H1 (cell line): ENCODE measurements around the gene ZFYVE21. TPM values are rescaled to one million over a fixed set of nuclear protein-coding genes. Genes with fewer than 3 reads are reported as not detected.

Experiments used
- CTCF ChIA-PET: fragments of 300-600 bp; sonication (Branson Sonifier 250); formaldehyde crosslinking; loops from one replicate; lab custom pipeline; 2021; ENCODE audit not compliant: partially characterized antibody; lab: Charles Lee
- POLR2A ChIA-PET: fragments of 300-600 bp; sonication (Branson Sonifier 250); formaldehyde crosslinking; loops from one replicate; lab custom pipeline; 2021; ENCODE audit warnings: inconsistent platforms; ENCODE audit not compliant: partially characterized antibody; lab: Charles Lee
- DNase-seq, 2 experiments: peaks; one replicate each; pipeline versions ENCODE4 v3.0.0 to v3.0.0-alpha.2; 2010 to 2022; ENCODE audit warnings: low spot score in 2 of 2, low read depth in 1 of 2, mixed read lengths in 1 of 2
- FAIRE-seq: peaks from 2 replicates; lab custom pipeline; 2011; peaks lifted over from hg19 to GRCh38; lab: Jason Lieb, UNC
- H2AFZ ChIP-seq: 2 replicates; pipeline ENCODE4 v1.8.1; 2012; ENCODE audit warnings: low read length, inconsistent platforms
- H2AK5ac ChIP-seq: 2 replicates; pipeline ENCODE4 v1.6.1; 2013; ENCODE audit warnings: low read depth, low read length
- H2BK120ac ChIP-seq: replicated peaks from 2 replicates; pipeline ENCODE3; 2013; ENCODE audit warnings: low read depth, low read length, inconsistent platforms
- H2BK12ac ChIP-seq: 2 replicates; pipeline ENCODE4 v1.6.1; 2013; ENCODE audit warnings: low read depth, low read length
- H2BK15ac ChIP-seq: 2 replicates; pipeline ENCODE4 v1.6.1; 2013; ENCODE audit warnings: low read length
- H2BK20ac ChIP-seq: 2 replicates; pipeline ENCODE4 v1.6.1; 2013; ENCODE audit warnings: low read length
- H2BK5ac ChIP-seq: 2 replicates; pipeline ENCODE4 v1.6.1; 2013; ENCODE audit warnings: low read depth, low read length
- H3K14ac ChIP-seq: 2 replicates; pipeline ENCODE4 v1.6.1; 2013; ENCODE audit warnings: inconsistent platforms; ENCODE audit not compliant: insufficient read length
- H3K18ac ChIP-seq: 2 replicates; pipeline ENCODE4 v1.6.1; 2013; ENCODE audit warnings: low read length; ENCODE audit errors: extremely low read depth
- H3K23ac ChIP-seq: 2 replicates; pipeline ENCODE4 v1.6.1; 2013; ENCODE audit warnings: inconsistent platforms; ENCODE audit not compliant: insufficient read length
- H3K23me2 ChIP-seq: 2 replicates; pipeline ENCODE4 v1.6.1; 2013; ENCODE audit warnings: low read depth, low read length
- H3K27ac ChIP-seq: 2 replicates; pipeline ENCODE4 v1.6.1; 2011; ENCODE audit warnings: low read depth, low read length, inconsistent platforms
- H3K27me3 ChIP-seq, 4 experiments: replicated peaks in 1 of 4; 1 replicate in 1 of 4; 2 replicates in 3 of 4; pipeline versions ENCODE4 v1.6.1 to v1.8.1; 2011 to 2013; ENCODE audit warnings: low read length in 3 of 4, mild to moderate bottlenecking in 3 of 4, inconsistent platforms in 2 of 4, mixed read lengths in 2 of 4, moderate library complexity in 1 of 4; ENCODE audit not compliant: control insufficient read depth in 3 of 4, insufficient read depth in 3 of 4; ENCODE audit errors: extremely low read depth in 1 of 4
- H3K36me3 ChIP-seq, 4 experiments: 2 replicates each; pipeline versions ENCODE4 v1.6.1 to v1.8.1; 2011 to 2013; ENCODE audit warnings: mild to moderate bottlenecking in 4 of 4, low read length in 3 of 4, moderate library complexity in 2 of 4, control low read depth in 1 of 4, inconsistent platforms in 1 of 4; ENCODE audit not compliant: insufficient read depth in 4 of 4, control insufficient read depth in 2 of 4
- H3K4ac ChIP-seq: replicated peaks from 2 replicates; pipeline ENCODE3; 2013; ENCODE audit warnings: low read length, low read depth, mixed read lengths, inconsistent platforms; ENCODE audit not compliant: insufficient read length
- H3K4me1 ChIP-seq, 4 experiments: replicated peaks in 1 of 4; 1 replicate in 1 of 4; 2 replicates in 3 of 4; pipeline versions ENCODE4 v1.6.1 to v1.8.1; 2011 to 2013; ENCODE audit warnings: low read length in 3 of 4, inconsistent platforms in 2 of 4, mixed read lengths in 1 of 4; ENCODE audit not compliant: insufficient read depth in 4 of 4, control insufficient read depth in 3 of 4
- H3K4me2 ChIP-seq, 2 experiments: 2 replicates each; pipeline versions ENCODE4 v1.6.1 to v1.8.1; 2011 to 2013; ENCODE audit warnings: low read depth in 2 of 2, low read length in 2 of 2, control low read depth in 1 of 2, inconsistent platforms in 1 of 2, mild to moderate bottlenecking in 1 of 2; ENCODE audit not compliant: insufficient read depth in 1 of 2
- H3K4me3 ChIP-seq, 4 experiments: fragments of 200-600, 300-600 bp in 1 of 4; sonication (generic), shearing (Covaris generic), sonication (Bioruptor Twin) in 1 of 4; 2 replicates each; pipeline versions ENCODE4 v1.5.1 to v1.8.1; 2011 to 2016; ENCODE audit warnings: low read length in 4 of 4, low read depth in 3 of 4, control low read depth in 2 of 4, inconsistent platforms in 2 of 4, mild to moderate bottlenecking in 2 of 4, mixed read lengths in 1 of 4, moderate library complexity in 1 of 4; ENCODE audit not compliant: insufficient read depth in 2 of 4; ENCODE audit errors: extremely low read depth in 1 of 4
- H3K56ac ChIP-seq: replicated peaks from 2 replicates; pipeline ENCODE3; 2013; ENCODE audit warnings: low read depth, mild to moderate bottlenecking, mixed read lengths, low read length, inconsistent platforms; ENCODE audit not compliant: insufficient read length
- H3K79me1 ChIP-seq: 2 replicates; pipeline ENCODE4 v1.6.1; 2013; ENCODE audit warnings: low read depth, low read length, control low read depth
- H3K79me2 ChIP-seq, 2 experiments: 2 replicates each; pipeline versions ENCODE4 v1.6.1 to v1.8.1; 2012 to 2013; ENCODE audit warnings: low read length in 2 of 2, mild to moderate bottlenecking in 2 of 2, inconsistent platforms in 1 of 2; ENCODE audit not compliant: insufficient read depth in 2 of 2, control insufficient read depth in 1 of 2
- H3K9ac ChIP-seq, 4 experiments: replicated peaks in 1 of 4; 1 replicate in 1 of 4; 2 replicates in 3 of 4; pipeline versions ENCODE4 v1.6.1 to v1.8.1; 2011 to 2013; ENCODE audit warnings: low read depth in 3 of 4, low read length in 3 of 4, control low read depth in 2 of 4, mild to moderate bottlenecking in 2 of 4, moderate library complexity in 2 of 4, inconsistent platforms in 1 of 4; ENCODE audit errors: extremely low read depth in 1 of 4
- H3K9me3 ChIP-seq, 2 experiments: 2 replicates each; pipeline versions ENCODE4 v1.6.1 to v1.8.1; 2012 to 2013; ENCODE audit warnings: mild to moderate bottlenecking in 2 of 2, moderate library complexity in 2 of 2, control low read depth in 1 of 2, inconsistent platforms in 1 of 2, low read depth in 1 of 2, low read length in 1 of 2, mixed read lengths in 1 of 2; ENCODE audit not compliant: insufficient read depth in 2 of 2
- H4K20me1 ChIP-seq, 2 experiments: replicated peaks in 1 of 2; 2 replicates each; pipeline versions ENCODE3 to v1.8.1; 2011 to 2013; ENCODE audit warnings: inconsistent platforms in 2 of 2, low read length in 2 of 2, mild to moderate bottlenecking in 1 of 2; ENCODE audit not compliant: insufficient read depth in 2 of 2, control insufficient read depth in 1 of 2
- H4K5ac ChIP-seq: 2 replicates; pipeline ENCODE4 v1.6.1; 2013; ENCODE audit warnings: low read length, low read depth, mixed read lengths, inconsistent platforms; ENCODE audit not compliant: insufficient read length
- H4K8ac ChIP-seq: 2 replicates; pipeline ENCODE4 v1.8.0; 2013; ENCODE audit warnings: mild to moderate bottlenecking, moderate library complexity, low read length, inconsistent platforms; ENCODE audit not compliant: insufficient read depth; ENCODE audit errors: extremely low read depth
- H4K91ac ChIP-seq: replicated peaks from 2 replicates; pipeline ENCODE3; 2013; ENCODE audit warnings: low read length, mixed read lengths, inconsistent platforms; ENCODE audit not compliant: insufficient read length
- CTCF ChIP-seq, 3 experiments: IDR thresholded peaks; 1 replicate in 2 of 3; 2 replicates in 1 of 3; pipeline versions ENCODE4 v1.5.1 to v1.6.1; 2011; ENCODE audit warnings: low read length in 3 of 3, mild to moderate bottlenecking in 3 of 3, inconsistent platforms in 2 of 3, low read depth in 1 of 3, moderate library complexity in 1 of 3; ENCODE audit not compliant: insufficient read depth in 1 of 3; ENCODE audit errors: control extremely low read depth in 1 of 3
- E2F6 ChIP-seq: IDR thresholded peaks from 2 replicates; pipeline ENCODE4 v1.6.1; 2012; ENCODE audit warnings: inconsistent platforms
- GABPA ChIP-seq: IDR thresholded peaks from 2 replicates; pipeline ENCODE4 v1.6.1; 2011; ENCODE audit warnings: mild to moderate bottlenecking, low read length, moderate library complexity, borderline replicate concordance; ENCODE audit not compliant: insufficient read depth
- NANOG ChIP-seq: IDR thresholded peaks from 2 replicates; pipeline ENCODE4 v1.6.1; 2011; ENCODE audit warnings: low read length, low read depth, mild to moderate bottlenecking, inconsistent platforms; ENCODE audit not compliant: insufficient read depth, poor library complexity, severe bottlenecking
- PHF8 ChIP-seq: fragments of 200-600 bp; sonication (generic); conservative IDR thresholded peaks from 2 replicates; pipeline ENCODE4 v1.7.1; 2012; ENCODE audit warnings: low read depth, mild to moderate bottlenecking, inconsistent platforms, low read length, moderate library complexity
- POLR2A ChIP-seq, 2 experiments: IDR thresholded peaks; 1 replicate in 1 of 2; 2 replicates in 1 of 2; pipeline ENCODE4 v1.6.1; 2011; ENCODE audit warnings: low read depth in 2 of 2, low read length in 2 of 2, mild to moderate bottlenecking in 2 of 2; ENCODE audit errors: control extremely low read depth in 1 of 2
- POLR2AphosphoS5 ChIP-seq: IDR thresholded peaks from 2 replicates; pipeline ENCODE4 v1.6.1; 2011; ENCODE audit warnings: low read depth, low read length
- SAP30 ChIP-seq: fragments of 300-600 bp; sonication (generic); IDR thresholded peaks from 2 replicates; pipeline ENCODE4 v1.7.1; 2012; ENCODE audit warnings: low read length, moderate library complexity, mild to moderate bottlenecking, inconsistent platforms; ENCODE audit not compliant: insufficient read depth, insufficient replicate concordance
- WGBS, 2 experiments: shearing (Covaris generic) in 1 of 2; methylation state at CpG; one replicate each; pipeline versions ENCODE4 v1.1.6 to v1.1.7; 2013 to 2015; ENCODE audit warnings: low lambda C conversion rate in 2 of 2, mixed read lengths in 2 of 2, inconsistent platforms in 1 of 2, low coverage in 1 of 2, missing lambda C conversion rate in 1 of 2; ENCODE audit not compliant: insufficient replicate concordance in 2 of 2, insufficient coverage in 1 of 2, insufficient read length in 1 of 2; ENCODE audit errors: extremely low coverage in 1 of 2, missing lambda C conversion rate in 1 of 2; 5-methylcytosine and 5-hydroxymethylcytosine counted together
- polyA plus RNA-seq, 7 experiments: library from polyadenylated mRNA; depleted of rRNA in 3 of 7; stranded (reverse) in 5 of 7; unstranded in 2 of 7; fragments of >200 nt in 5 of 7; fragments of 200-250 nt in 2 of 7; gene quantifications; 1 replicate in 5 of 7; 2 replicates in 1 of 7; 4 replicates in 1 of 7; pipeline versions ENCODE4 v1.2.1 to v1.2.3, GENCODE V29; 2011 to 2013; ENCODE audit warnings: missing spikeins in 2 of 7, mixed read lengths in 2 of 7
- total RNA-seq: library from RNA; stranded (reverse); fragmentation: NEBNext Ultra II Directional; extraction: Animal tissue kit (Norgen Biotek cat#: 25700); gene quantifications from 2 replicates; pipeline ENCODE4 v1.2.1, GENCODE V29; 2021

Gene ZFYVE21
- total and polyA plus RNA-seq, 2 of the 8 experiments (the other 6 are each of a cell fraction or from before 2014, with no cell fraction given): 53.4 to 127 TPM

GRCh38 chr14:103732868-103733620 lies 17.4 kb downstream of the ZFYVE21 start:
- Histone ChIP-seq H2BK15ac (no peak overlapping the region), H3K79me2 (no peaks in the 10 kb centered on the region), H3K4ac (no peak overlapping the region), H4K8ac (no peak overlapping the region; the same call in 1 of the 2 replicates), H3K23me2 (no peaks in the 10 kb centered on the region), H3K79me1 (no peaks in the 10 kb centered on the region; the same call in 1 of the 2 replicates), H3K4me1 (no peaks in the 10 kb centered on the region; a peak in 1 of 7 replicates), H3K23ac (no peak overlapping the region), H4K5ac (no peak overlapping the region), H3K56ac (no peak overlapping the region), H3K4me3 (no peak overlapping the region), H2BK5ac (no peak overlapping the region), H2AFZ (no peak overlapping the region), H3K9ac (no peak overlapping the region), H2AK5ac (no peak overlapping the region), H3K36me3 (peaks cover 3 to 21% (median 11%) of the 10 kb centered on the region in 4 experiments; a peak in 6 of 8 replicates), H3K27ac (no peak overlapping the region), H3K4me2 (no peak overlapping the region), H3K14ac (no peak overlapping the region), H3K18ac (no peak overlapping the region), H3K9me3 (no peaks in the 10 kb centered on the region), H2BK20ac (no peak overlapping the region), H4K20me1 (peaks cover 5 to 16% of the 10 kb centered on the region in 2 experiments), H3K27me3 (no peaks in the 10 kb centered on the region), H2BK120ac (no peak overlapping the region), H2BK12ac (no peak overlapping the region), H4K91ac (no peak overlapping the region)
- FAIRE-seq (no peak), DNase-seq (no peak)
- POLR2A ChIA-PET: interaction anchor here (0.7 to 1.5 kb wide), 2 partner anchors 15 to 30 kb away, joined by 3 to 7 read pairs; no protein-coding TSS in a partner anchor
- CTCF ChIA-PET: interaction anchor here (0.6 to 1.2 kb wide), 3 partner anchors 38 to 272 kb away, joined by 3 to 5 read pairs (median 3); no protein-coding TSS in a partner anchor
- 96% methylated on average over 9 of the region's 9 CpGs; no CpG with 5 or more reads in 1 of the 2 experiments for WGBS, 2 experiments
- no peak for TF ChIP-seq POLR2AphosphoS5
- TF ChIP-seq POLR2A (IDR thresholded peaks at IDR 0.05; ENCODE audit: control extremely low read depth in 1 of 2, low read depth in 2 of 2, low read length in 2 of 2): no peak
- TF ChIP-seq PHF8: no peak
- TF ChIP-seq NANOG: no peak
- TF ChIP-seq SAP30: no peak
- no peak for TF ChIP-seq CTCF (IDR thresholded peaks at IDR 0.05; ENCODE audit: control extremely low read depth in 1 of 3, insufficient read depth in 1 of 3, low read depth in 1 of 3, low read length in 3 of 3)
- TF ChIP-seq GABPA: no peak
- no peak for TF ChIP-seq E2F6
